NK-92 treated with Interleukin-12 subunit alpha and Interleukin-12 subunit beta, amount 100 ng/mL, for 24 hours (cell line): ENCODE measurements around the gene WTIP.
"Not testable (repeated sequence)": the region's sequence is repeated elsewhere in the genome, so short reads cannot be mapped to it uniquely, and the experiment has no call there.

Experiments
- DNase-seq: peaks from one replicate; lab custom pipeline; 2025; lab: John Stamatoyannopoulos, UW

Gene WTIP

GRCh38 chr19:34480971-34481841 is at the start of gene WTIP:
TSS of gene WTIP (plus strand) at chr19:34481758. CDS start at chr19:34481975, 217 bp downstream.
- DNase-seq, result no peak

DNA sequence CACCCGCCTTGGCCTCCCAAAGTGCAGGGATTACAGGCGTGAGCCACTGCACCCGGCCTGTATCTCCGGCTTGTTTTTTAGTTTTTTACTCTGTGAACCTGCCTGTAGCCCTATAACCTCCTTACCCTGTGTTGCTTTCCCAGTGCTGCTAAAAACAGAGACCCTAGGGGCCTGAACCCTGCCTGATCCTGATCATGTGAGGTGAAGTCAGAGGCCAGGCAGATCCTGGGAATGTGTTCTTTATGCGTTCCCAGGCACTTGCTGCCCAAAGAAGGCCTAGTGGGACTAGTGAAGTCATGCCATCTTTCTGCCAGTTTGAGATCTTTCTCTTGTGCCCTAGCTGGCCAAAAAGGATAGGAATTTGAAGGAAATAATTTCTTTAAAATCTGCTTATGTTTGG is 48.8 kb upstream of the WTIP start:
- no peak for DNase-seq

DNA sequence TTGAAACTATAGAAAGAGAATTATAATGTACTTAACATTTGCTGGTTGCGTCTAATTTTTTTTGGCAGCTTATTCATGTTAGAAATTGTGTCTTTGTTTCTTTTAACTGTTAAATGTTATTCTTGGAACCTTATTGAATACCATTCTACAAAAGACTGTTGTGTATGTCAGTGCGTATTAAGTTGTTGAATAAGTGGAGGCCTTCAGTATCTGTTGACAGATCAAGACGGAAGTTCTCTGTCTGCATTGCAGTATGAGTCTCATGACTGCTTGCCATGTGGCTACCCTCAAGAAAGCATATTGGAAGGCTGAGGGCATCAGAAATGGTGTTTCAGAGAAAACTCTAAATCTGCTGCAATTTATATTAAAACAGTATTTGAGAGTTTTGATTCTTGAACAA is 44.8 kb upstream of the WTIP start:
- DNase-seq, result no peak

DNA sequence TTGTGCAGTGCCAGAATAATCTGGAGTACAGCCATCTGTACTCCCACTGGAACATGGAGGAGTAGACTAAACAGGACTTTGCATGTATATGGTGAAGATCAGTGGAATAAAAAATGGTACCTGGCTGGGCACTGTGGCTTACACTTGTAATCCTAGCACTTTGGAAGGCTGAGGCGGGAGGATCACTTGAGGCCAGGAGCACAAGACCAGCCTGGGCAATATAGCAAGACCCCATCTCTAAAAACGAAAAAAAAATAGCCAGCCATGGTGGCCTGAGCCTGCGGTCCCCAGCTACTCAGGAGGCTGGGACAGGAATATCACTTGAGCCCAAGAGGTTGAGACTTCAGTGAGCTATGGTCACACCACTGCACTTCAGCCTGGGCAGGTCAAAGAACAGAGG is 33.4 kb upstream of the WTIP start:
- DNase-seq, result no peak

DNA sequence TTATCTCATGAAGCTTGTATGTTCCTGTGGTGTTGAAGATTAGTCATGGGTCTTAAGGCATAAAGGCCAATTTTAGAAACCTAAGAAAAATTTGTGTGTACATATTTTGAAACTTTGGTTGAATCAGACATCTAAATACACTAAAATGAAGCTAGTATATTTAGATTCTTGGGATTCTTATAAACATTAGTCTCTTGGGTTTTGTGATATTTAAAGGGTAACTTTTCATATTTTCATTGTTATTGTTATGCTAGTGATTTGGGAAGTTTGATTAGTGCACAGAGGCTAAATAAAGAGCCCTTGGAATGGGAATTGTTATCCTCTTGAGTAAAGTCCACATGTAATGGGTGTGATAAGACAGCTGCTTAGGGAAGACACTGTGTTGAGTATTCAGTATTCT is 28.8 kb upstream of the WTIP start:
- no peak for DNase-seq

- DNase-seq, result no peak
Observed at GRCh38 chr19:34454091-34454490, 27.5 kb upstream of the WTIP start.

DNA sequence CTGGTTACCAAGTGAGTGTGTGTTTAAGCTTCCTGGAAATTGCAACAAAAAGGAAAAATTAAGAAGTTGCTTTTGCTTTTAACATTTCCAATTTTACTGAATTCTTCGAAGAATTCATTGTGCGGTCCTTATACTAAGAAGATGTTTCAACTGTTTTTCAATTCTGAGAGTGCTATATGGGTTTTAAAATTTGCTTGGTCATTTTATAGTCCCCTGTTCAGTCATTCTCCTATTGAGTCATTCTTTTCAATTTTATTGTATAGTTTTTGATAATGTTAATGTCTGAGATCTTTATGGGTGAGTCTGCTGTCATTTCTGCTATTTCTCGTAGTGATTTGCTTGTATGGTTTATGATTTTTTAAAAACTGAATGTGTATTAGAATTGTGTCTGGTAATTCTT is 26.9 kb upstream of the WTIP start:
- no peak for DNase-seq

DNA sequence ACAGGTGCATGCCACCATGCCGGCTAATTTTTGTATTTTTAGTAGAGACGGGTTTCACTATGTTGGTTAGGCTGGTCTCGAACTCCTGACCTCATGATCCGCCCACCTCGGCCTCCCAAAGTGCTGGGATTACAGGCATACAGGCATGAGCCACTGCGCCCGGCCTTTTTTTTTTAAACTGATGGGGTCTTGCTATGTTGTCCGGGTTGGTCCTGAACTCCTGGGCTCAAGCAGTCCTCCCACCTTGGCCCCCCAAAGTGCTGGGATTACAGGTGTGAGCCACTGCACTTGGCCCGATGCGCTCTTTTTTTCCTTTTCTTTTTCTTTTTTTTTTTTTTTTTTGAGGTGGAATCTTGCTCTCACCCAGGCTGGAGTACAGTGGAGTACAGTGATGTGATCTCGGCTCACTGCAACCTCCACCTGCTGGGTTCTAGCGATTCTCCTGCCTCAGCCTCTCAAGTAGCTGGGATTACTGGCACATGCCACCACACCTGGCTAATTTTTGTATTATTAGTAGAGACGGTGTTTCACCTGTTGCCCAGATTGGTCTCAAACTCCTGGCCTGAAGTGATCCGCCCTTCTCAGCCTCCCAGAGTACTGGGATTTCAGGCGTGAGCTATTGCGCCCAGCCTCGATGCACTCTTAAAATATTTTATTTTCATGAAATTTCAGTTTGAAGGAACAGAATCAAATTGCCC is 25.6 kb upstream of the WTIP start:
- not testable (repeated sequence) for DNase-seq

DNA sequence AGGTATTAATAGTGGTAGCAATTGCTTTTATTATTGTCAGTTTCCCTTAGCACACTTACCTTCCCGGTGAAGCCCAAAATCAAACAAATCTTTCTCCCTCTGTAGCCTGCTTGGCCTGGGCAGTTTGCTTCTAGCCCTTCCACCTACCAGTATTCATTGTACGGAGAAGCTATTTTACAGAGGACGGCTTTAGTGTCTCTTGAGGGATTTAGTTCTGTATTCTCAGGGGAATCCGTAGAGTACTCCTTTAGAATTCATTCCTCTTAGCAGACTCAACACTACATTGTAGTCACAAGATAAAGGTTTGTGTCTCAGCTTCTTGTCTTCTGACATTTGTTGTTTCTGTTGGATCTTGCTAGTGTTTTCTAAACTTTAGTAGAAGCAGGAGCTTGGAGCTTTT is 24.1 kb upstream of the WTIP start:
- no peak for DNase-seq

GRCh38 chr19:34458677-34459076 is 22.9 kb upstream of the WTIP start:
- DNase-seq, result no peak

DNA sequence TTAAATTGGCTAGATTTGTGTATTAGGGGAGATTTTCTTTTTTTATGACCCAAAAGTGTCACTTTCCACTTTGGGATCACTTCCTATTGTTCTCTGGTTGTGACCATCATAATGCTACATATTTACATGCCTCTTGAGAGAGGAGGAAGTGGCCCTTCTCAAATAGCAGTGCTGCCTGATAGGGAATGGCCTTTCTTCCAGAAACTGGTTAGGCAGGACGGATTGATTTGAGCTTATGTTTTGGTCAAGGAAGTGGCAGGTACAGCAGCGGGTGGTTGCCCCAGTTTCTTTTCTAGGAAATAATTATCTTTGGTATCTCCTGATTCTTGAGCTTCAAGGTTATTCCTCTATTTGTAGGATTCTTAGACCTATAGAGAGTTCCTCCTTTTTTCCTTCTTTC is 21.9 kb upstream of the WTIP start:
- DNase-seq, result no peak

DNA sequence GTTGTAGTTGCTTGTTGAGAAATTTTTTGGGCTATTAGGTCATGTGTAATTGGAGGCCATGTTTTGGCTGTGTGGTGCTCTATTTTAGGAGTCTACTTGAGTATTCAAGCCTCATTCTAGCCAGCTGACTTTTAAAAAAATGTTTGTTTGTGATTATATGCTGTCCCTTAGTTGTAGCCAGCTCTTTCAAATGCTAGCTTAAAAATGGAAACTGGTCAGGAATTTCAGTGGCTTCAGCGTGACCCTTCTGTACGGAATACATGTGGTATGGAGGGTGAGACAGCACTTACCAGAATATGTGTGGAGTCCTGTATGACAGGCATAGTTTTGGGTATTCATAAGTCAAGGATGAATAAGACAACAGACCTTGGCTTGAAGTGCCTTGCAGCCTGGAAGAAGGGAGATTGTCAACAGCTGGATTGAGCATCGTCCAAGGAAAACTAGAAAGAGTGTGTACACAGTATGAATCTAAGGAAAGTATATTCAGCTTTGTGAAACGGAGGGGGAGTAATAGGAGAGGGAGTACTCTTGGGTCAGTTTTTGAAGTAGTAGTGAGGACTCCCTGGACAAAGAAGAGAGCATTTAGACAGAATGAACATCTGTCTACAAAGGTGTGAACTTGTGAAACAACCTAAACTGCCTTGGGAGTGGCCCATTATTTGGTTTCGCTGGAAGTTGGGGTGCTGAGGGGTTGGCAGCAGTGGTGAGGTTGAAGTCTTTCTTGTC is 20.0 kb upstream of the WTIP start:
- DNase-seq, result no peak

DNA sequence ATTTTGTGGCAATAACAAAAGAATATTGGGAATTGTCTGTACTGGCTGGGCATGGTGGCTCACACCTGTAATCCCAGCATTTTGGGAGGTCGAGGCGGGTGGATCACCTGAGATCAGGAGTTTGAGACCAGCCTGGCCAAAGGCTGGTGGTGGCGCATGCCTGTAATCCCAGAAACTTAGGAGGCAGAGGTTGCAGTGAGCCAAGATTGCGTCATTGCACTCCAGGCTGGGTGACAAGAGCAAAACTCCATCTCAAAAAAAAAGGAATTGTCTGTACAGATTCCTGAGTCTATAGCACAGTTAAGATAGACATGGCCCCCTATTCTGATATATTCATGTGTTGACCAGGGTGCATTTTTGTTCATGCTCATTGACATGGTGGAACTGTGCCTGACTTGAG is 16.8 kb upstream of the WTIP start:
- not testable (repeated sequence) for DNase-seq

- no peak for DNase-seq
Observed at GRCh38 chr19:34468409-34468808, 13.1 kb upstream of the WTIP start.

DNA sequence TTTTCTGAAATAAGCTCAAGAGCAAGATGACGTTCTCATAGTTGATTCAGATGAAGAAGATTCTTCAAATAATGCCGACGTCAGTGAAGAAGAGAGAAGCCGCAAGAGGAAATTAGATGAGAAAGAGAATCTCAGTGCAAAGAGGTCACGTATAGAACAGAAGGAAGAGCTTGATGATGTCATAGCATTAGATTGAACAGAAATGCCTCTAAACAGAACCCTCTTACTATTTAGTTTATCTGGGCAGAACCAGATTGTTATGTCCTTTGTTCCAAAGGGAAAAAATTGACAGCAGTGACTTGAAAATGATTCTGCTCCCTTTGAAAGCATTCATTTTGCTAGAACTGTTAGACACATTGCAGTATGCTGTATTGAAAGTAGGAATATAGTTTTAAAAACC is 12.5 kb upstream of the WTIP start:
- not testable (repeated sequence) for DNase-seq

DNA sequence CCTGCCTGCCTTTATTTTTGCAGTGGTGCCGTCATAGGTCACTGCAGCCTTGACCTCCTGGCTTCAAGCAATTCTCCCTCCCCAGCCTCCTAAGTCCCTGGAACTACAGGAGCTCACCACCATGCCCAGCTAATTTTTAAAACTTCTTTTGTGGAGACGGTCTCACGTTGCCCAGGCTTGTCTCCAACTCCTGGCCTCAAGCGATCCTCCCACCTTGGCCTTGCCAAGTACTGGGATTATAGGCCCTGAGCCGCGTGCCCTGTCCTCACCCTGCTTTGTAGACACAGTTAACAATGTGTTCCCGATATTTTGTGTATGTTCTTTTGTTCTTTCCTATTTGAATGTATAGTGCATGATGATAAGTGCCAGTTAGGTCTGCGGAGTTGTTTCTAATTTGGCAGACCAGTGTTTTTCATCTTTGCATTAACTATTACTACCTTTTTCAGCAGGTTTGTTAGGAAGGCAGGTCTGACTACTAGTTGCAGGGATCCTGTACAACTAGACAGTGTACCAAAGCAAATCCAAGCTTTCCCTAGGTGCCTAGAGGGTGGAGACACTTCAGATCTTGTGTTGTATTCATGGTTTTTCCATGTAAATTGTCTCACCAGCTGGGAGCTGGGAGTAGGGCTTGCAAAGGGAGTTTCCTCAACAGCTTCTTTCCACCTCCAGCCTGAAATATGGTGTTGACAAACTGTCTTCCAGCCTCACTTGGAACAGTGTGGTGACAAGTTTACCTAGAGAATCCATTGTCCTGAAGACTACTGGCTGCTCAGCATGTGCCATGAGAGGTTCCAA is 9.5 kb upstream of the WTIP start:
- no peak for DNase-seq

GRCh38 chr19:34474233-34474989 is 7.1 kb upstream of the WTIP start:
- DNase-seq, result no peak

DNA sequence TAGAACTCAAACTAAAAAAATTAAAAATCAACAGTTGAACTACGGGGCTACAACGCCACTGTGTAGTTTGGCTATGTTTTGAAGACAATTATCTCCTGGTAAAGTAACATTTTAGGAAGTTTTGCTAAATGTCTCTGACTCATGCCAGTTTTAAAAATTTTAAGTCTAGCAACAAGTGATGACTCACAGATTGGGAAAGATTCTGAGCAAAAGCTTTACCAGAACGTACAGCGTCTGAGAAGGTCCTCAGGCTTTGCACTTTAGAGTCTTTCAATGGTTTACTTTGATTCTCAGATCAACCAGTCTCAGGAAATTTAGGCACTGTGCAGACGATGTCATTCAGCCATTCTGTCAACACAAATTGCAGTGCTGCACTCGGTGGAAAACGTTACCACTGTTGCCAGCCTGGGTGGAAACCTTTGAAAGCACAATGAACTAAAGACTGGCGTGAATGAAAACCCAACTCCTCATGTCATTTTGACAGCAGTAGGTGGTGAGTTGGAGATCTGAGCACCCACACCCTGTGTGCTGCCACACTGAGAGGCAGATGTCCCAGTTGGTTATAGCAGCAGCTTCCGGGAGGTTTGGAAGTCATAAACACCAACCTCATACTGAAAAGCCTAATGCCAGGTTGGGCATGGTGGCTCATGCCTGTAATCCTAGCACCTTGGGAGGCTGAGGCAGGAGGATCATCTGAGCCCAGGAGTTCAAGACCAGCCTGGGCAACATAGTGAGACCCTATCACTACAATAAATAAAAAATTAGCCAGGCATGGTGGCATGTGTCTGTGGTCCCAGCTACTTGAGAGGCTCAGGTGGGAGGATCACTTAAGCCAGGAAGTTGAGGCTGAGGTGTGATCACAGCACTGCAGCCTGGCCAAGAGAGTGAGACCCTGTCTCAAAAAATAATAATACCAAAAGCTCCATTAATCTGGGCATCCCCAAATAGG is 6.3 kb upstream of the WTIP start:
- DNase-seq, result no peak

DNA sequence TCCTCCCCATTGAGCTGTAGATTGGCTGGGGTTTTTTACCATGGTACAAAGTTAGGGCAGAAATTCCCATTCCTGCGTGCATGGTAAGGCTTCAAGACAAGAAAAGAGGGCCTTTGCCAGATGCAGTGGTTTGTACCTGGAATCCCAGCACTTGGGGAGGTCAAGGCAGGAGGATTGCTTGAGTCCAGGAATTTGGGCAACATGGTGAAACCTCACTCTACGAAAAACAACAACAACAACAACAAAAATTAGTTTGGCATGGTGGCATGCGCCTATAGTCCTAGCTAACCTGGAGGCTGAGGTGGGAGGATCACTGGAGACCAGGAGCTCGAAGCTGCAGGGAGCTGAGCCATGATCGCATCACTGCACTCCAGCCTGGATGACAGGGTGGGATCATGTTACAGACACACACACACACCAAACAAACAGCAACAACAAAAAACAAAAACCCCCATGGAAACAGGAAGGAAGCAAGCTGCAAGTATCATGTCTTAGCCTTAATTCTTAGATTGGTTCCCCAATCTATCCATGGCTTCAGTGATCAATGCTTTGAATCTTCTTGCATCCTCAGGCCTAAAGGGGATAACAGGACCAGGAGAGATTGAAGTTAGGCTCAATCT is 5.5 kb upstream of the WTIP start:
- no peak for DNase-seq

- not testable (repeated sequence) for DNase-seq
Observed at GRCh38 chr19:34478496-34478895, 3.1 kb upstream of the WTIP start.
